ENCODE data around the gene RTN1.
A peak's percentile ranks its signal among the peaks of the same experiment; 100 is the strongest.
"Not testable (repeated sequence)": the region's sequence is repeated elsewhere in the genome, so short reads cannot be mapped to it uniquely, and the experiment has no call there.

RTN1 gene

DNA sequence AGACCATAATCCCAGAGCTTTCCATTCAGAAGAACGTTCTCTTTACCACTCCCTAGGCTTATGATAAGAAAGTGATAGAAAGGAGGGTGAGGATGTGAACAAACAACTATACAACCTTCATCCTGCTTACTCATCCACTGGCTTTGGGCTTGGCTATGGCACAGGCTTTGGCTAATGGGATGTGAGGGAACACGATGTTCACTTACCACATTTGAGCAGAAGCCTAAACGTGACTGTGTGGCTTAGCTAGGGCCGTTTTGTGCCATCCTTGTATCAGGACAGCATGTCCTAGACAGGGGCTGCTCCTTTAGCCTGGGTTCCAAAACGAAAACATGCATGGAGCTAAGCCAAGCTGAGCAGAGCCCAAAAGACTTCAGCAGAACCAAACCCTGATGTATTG lies 175.4 kb downstream of the RTN1 start:
- no peak for DNase-seq

GRCh38 chr14:59691266-59691665 lies 179.3 kb downstream of the RTN1 start:
- no peak for DNase-seq

- no peak for DNase-seq
Measured at GRCh38 chr14:59690426-59690825, 180.2 kb downstream of the RTN1 start.

DNA sequence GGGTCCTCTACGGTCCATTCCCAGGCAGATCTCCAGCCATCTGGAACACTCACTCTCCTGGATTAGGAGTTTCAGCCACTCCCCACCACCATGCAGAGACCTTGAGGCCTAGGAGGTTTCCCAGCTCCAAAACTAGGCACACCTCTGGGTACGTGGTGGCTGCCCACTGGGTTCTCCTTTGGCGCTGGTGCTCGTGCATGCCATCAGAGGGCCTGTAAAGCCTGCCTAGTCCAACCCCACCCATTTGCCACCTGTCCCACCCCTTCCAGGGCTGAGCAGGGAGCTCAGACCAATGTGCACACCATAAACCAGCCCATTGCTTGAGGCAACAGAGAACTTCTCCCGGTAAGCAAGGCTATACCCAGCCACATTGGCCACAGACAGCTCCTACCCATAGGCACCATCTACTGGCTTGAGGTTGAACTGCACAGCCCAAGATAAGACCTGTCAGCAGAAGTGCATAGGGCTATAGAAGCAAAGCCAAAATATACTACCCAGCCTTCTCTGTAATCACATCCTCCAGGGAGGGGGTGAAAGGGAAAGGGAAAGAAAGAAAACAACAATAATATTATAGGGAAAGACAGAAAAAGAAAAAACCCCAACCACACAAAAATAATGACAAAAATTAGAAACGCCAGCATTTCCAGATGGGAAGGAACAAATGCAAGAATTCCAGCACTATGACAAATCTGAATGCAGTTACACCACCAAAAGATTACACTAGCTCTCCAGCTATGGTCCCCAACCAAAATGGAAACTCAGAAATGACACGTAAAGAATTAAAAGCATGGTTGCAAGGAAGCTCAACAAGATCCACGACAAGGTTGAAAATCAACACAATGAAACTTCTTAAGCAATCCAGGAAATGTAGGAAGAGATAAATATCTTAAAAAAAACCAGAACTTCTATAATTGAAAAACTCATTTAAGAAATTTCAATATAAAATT lies 182.1 kb downstream of the RTN1 start:
- DNase-seq, result peak; percentile 17

DNA sequence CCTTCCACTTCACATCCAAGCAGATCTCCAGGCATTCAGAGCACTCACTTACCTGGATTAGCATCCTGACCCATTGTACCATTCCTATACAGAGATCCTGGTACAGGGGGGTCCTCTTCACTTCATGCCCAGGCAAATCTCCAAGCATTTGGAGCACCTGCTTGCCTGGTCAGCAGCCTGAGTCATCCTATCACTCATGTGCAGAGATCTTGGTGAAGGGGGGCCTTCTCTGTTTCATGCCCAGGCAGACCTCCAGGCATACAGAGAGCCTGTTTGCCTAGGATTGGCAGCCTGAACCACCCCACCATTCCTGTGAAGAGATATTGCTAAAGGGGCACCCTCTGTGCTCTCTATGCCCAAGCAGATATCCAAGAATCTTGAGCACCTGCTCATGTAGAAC lies 182.9 kb downstream of the RTN1 start:
- DNase-seq, result no peak

- peak; percentile 60 for DNase-seq
Measured at GRCh38 chr14:59679872-59680271, 190.7 kb downstream of the RTN1 start.

DNA sequence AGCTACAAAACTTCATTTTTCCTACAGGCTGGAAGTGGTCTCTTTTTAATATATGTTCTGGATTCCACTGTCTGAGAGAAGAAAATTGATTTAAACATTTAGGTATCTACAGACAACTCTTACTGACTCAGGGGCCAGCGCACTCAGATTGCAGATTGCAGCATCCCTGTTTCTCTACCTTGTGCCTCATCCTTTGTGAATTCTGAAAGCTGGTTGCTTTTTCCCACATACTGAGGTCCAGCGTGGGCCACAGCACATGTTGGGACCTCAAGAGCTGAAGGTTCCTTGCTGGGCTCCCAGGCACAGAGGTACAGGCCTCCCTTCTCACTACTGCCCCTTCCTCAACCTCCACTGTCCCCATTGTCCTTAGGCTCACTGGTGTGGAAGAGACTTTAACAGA lies 192.2 kb downstream of the RTN1 start:
- no peak for DNase-seq

DNA sequence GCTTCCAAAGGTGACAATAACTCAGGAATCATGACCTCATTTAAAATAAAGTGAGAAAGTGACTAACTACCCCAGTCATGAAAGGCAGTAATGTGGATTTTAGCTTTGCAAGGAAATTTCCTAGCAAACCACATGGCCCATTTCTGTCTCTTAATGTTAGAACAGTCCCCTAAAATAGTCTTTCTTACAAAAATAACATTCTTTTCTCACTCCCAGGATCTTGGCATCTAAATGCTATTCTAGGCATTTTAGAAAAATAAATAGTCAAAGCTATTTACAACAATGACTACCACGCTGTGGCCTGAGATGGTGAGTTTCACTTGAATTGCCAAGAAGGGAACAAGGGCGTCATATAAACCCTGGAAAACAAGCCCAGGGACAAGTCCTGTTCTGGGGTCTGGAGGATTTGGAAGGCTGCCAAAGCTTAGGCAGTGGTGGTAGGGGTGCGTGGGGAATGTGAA lies 192.8 kb downstream of the RTN1 start:
- no peak for DNase-seq

DNA sequence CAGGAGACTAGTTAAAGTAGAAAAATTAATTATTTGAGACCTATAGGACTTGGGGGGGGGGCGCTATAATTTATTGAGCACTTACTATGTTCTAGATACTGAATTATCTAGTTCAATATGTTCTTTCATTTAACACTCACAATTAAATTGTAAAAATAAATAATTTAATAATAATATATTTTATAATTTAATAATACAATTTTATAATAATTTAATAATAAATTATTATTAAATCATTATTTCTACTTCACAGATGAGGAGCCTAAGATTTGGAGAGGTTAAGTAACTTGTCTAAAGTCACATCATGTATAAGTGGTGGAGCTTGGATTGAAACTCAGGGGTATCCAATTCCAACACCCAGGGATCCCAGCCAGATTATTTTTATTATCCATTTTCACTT lies 195.2 kb downstream of the RTN1 start:
- DNase-seq, result no peak

- no peak for DNase-seq
Measured at GRCh38 chr14:59664741-59665140, 205.8 kb downstream of the RTN1 start.

DNA sequence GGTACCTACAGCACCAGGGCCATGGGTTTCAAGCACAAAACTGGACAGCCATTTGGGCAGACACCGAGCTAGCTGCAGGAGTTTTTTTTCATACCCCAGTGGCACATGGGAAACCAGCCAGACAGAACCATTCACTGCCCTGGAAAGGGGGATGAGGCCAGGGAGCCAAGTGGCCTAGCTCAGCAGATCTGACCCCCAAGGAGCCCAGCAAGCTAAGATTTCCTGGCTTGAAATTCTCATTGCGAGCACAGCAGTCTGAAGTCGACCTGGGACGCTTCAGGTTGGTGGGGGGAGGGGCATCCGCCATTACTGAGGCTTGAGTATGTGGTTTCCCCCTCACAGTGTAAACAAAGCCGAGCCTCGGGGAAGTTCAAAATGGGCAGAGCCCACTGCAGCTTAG lies 212.8 kb downstream of the RTN1 start:
- no peak for DNase-seq

- no peak for DNase-seq
Measured at GRCh38 chr14:59656473-59656872, 214.1 kb downstream of the RTN1 start.

- not testable (repeated sequence) for DNase-seq
Measured at GRCh38 chr14:59654131-59654530, 216.4 kb downstream of the RTN1 start.

DNA sequence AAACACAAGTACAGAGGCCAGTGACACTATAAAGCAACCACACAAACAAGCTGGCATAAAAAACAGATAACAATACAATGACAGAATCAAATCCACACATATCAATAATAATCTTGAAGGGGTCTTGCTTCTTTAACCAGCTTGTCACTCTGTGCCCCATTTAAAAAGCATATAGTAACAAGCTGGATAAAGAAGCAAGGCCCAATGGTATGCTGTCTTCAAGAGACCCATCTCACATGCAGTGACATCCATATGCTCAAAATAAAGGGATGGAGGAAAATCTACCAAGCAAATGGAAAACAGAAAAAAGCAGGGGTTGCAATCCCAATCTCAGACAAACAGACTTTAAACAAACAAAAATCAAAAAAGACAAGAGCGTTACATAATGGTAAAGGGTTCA lies 223.7 kb downstream of the RTN1 start:
- not testable (repeated sequence) for DNase-seq

DNA sequence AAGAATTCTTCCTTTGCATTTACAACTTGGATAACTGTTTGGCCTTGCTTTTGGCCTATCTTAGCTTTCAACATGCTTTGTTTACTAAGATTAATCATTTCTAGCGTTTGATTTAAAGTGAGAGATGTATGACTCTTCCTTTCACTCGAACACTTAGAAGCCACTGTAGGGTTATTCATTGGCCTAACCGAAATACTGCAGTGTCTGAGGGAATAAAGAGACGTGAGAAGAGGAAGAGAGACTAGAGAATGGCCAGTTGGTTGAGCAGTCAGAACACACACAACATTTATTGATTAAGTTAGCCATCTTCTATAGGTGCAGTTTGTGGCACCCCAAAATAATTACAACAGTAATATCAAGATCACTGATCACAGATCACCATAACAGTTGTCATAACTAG lies 231.7 kb downstream of the RTN1 start:
- no peak for DNase-seq

DNA sequence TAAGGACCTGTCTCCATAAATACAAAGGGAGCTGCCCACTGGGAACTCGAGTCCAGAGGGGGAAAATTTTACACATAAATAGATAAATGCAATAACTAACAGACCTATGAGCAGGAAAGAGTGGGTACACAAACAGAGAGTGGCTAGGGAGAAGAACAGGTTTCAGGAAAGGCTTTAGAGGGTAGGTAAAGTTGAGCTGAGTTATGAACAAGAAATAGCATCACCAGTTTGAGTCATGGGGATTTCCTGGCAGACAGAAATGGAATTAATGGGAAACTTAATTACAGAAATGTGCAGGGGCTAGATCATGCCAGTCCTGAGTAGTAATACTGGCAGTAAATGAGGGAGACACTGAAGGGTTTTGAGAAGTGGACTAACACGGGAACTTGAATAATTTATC lies 236.0 kb downstream of the RTN1 start:
- DNase-seq, result no peak

DNA sequence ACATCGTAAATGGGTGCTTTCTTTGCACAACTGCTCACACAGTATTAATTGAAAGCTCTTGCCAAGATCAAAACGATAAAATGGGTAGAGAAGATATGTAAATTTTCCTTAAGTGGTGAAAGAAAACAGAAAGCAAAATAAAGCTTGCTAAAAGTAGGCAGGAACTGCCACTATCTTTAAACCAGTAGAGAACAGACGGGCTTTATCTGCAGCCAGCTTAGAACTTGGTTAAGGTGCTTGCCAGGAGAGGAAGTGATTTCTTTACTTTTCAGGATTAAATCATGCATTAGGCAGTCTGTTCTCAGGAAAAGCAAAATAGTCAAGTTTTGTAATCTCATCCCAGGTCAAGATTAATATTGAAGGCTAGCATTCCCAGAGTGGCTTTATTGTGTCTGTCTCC lies 237.1 kb downstream of the RTN1 start:
- no peak for DNase-seq

DNA sequence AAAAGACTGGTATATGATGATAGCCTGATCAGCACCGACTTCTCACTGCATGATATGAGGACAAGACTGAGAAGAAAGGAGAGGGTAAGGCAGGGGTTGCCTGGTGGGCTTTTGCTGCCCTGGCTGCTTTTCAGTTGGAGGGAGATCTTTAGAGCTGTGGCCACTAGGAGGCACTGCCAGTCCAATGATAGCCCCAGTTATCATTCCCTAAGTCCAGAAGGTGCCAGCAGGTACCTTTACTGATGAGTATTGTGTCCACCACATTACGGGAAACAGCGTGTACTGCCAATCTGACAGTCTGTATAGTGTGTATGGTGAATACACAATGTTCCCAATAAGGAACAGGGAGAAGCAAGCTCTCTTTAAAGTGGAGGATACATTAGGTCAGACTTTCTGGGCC lies 238.2 kb downstream of the RTN1 start:
- peak; percentile 8 for DNase-seq

GRCh38 chr14:59631237-59631636 lies 239.3 kb downstream of the RTN1 start:
- no peak for DNase-seq

DNA sequence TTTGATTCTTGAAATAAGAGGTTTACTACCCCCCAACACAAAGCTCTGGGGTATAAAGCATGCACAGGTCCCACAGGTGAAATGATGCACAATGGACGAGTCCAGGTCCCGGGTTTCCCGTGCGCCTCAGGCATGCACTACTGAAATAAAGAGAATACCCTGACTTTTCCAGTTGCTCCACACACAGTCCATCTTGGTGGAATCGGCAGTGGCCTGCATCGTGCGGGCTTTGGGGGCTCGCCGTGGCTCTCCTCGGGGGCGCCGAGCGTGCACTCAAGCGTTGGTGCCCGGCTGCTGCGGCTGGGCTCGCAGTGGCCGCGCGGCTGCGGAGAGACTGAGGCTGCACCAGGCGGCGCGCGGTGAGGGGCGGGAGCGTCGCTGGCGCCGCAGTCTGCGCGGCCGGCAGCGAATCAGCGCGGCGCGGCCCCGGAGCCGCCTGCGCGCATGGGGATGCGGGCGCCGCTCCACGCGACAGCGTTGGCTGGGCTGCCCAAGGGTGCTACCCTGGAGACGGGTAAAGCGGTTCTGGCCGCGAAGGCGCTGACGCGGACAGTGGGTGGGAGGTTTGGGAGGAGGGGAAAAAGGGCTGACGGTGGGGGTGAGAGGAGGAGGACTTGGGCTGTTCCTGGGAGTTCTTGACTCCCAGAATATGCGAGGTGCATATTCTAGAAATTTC lies 240.2 kb downstream of the RTN1 start:
- DNase-seq, result peak; percentile 44

DNA sequence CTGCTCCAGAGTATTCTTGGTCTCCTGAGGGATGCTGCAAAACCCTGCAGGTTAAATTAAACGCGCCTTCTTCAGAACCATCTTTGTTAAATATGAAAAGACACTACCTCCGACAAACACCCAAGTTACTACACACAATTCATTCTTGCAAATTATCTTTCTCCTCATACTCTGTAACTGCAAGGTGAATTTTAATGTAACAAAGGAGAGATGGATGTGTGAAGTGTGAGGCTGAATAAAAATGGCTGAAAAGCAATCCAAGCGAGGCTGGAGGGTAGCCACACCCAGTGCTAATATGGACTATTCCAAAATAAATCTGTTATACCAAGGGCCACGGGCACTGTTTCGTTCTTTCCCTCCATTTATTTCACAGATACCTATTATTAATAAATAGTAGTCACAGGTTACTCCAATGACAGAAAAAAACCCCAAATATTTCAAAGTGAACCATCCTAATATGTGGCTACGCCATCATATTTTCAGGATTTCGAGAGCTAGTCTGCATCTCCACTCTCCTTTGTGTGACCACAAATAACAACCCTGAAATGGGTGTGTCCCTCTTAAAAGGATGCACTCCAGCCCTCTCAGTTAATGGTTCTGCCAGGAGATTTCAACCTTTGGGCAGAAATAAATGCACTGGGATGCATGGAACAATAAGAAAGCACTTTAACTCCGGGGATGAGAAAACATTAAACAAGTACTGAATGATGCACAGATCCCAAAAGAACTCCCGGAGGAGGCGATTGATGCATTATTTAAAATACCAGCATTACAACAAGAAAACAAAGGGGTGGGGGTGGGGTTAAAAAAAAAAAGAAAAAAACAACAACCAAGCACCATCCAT lies 240.9 kb downstream of the RTN1 start:
- no peak for DNase-seq

- no peak for DNase-seq
Measured at GRCh38 chr14:59627011-59627520, 243.5 kb downstream of the RTN1 start.

- DNase-seq, result no peak
Measured at GRCh38 chr14:59622631-59623030, 247.9 kb downstream of the RTN1 start.
